ENCODE results near the gene RWDD2A. TPM values are rescaled to one million over a fixed set of nuclear protein-coding genes. Genes with fewer than 3 reads are reported as not detected.

The RWDD2A gene
- total RNA-seq, 1 donor from 2014 or later: 7.0 TPM

GRCh38 chr6:83160167-83160566, 33.0 kb upstream of the RWDD2A start:
- no peak overlapping the region for H3K27ac Mint-ChIP-seq (ENCODE audit: unreplicated experiment)
- H3K4me1 Mint-ChIP-seq (ENCODE audit: unreplicated experiment): no peaks in the 10 kb centered on the region
- H3K36me3 Mint-ChIP-seq (ENCODE audit: unreplicated experiment): peaks cover 41% of the 10 kb centered on the region
- no peak overlapping the region for H3K4me3 Mint-ChIP-seq (ENCODE audit: unreplicated experiment)
- no peaks in the 10 kb centered on the region for H3K27me3 Mint-ChIP-seq (ENCODE audit: unreplicated experiment)
- TF ChIP-seq CTCF (IDR thresholded peaks at IDR 0.05): no peak
- H3K9me3 Mint-ChIP-seq (ENCODE audit: unreplicated experiment): no peaks in the 10 kb centered on the region
- no peak for DNase-seq (ENCODE audit: extremely low spot score, unreplicated experiment)

- Mint-ChIP-seq H3K27me3 (ENCODE audit: unreplicated experiment) (no peaks in the 10 kb centered on the region), H3K4me1 (ENCODE audit: unreplicated experiment) (no peaks in the 10 kb centered on the region), H3K27ac (ENCODE audit: unreplicated experiment) (no peak overlapping the region), H3K9me3 (ENCODE audit: unreplicated experiment) (no peaks in the 10 kb centered on the region), H3K4me3 (ENCODE audit: unreplicated experiment) (no peak overlapping the region), H3K36me3 (ENCODE audit: unreplicated experiment) (peaks cover 56% of the 10 kb centered on the region)
- no peak for TF ChIP-seq CTCF (IDR thresholded peaks at IDR 0.05)
- no peak for DNase-seq (ENCODE audit: extremely low spot score, unreplicated experiment)
These were observed 25.4 kb upstream of the RWDD2A start for GRCh38 chr6:83167726-83168278.

- Mint-ChIP-seq H3K4me3 (ENCODE audit: unreplicated experiment) (no peak overlapping the region), H3K4me1 (ENCODE audit: unreplicated experiment) (no peaks in the 10 kb centered on the region), H3K27ac (ENCODE audit: unreplicated experiment) (no peak overlapping the region), H3K9me3 (ENCODE audit: unreplicated experiment) (no peaks in the 10 kb centered on the region), H3K36me3 (ENCODE audit: unreplicated experiment) (peaks cover 61% of the 10 kb centered on the region), H3K27me3 (ENCODE audit: unreplicated experiment) (no peaks in the 10 kb centered on the region)
- no peak for DNase-seq (ENCODE audit: extremely low spot score, unreplicated experiment)
- TF ChIP-seq CTCF (IDR thresholded peaks at IDR 0.05): no peak
These were observed 24.6 kb upstream of the RWDD2A start for GRCh38 chr6:83168556-83168955.

GRCh38 chr6:83169106-83169505, 24.1 kb upstream of the RWDD2A start:
- H3K27me3 Mint-ChIP-seq (ENCODE audit: unreplicated experiment): no peaks in the 10 kb centered on the region
- H3K27ac Mint-ChIP-seq (ENCODE audit: unreplicated experiment): no peak overlapping the region
- no peaks in the 10 kb centered on the region for H3K9me3 Mint-ChIP-seq (ENCODE audit: unreplicated experiment)
- H3K4me1 Mint-ChIP-seq (ENCODE audit: unreplicated experiment): no peaks in the 10 kb centered on the region
- peaks cover 62% of the 10 kb centered on the region for H3K36me3 Mint-ChIP-seq (ENCODE audit: unreplicated experiment)
- DNase-seq (ENCODE audit: extremely low spot score, unreplicated experiment): no peak
- H3K4me3 Mint-ChIP-seq (ENCODE audit: unreplicated experiment): no peak overlapping the region
- no peak for TF ChIP-seq CTCF (IDR thresholded peaks at IDR 0.05)

- no peak for TF ChIP-seq CTCF (IDR thresholded peaks at IDR 0.05)
- H3K4me1 Mint-ChIP-seq (ENCODE audit: unreplicated experiment): no peaks in the 10 kb centered on the region
- H3K9me3 Mint-ChIP-seq (ENCODE audit: unreplicated experiment): no peaks in the 10 kb centered on the region
- no peak for DNase-seq (ENCODE audit: extremely low spot score, unreplicated experiment)
- H3K36me3 Mint-ChIP-seq (ENCODE audit: unreplicated experiment): peaks cover 65% of the 10 kb centered on the region
- no peaks in the 10 kb centered on the region for H3K27me3 Mint-ChIP-seq (ENCODE audit: unreplicated experiment)
- H3K4me3 Mint-ChIP-seq (ENCODE audit: unreplicated experiment): no peak overlapping the region
- H3K27ac Mint-ChIP-seq (ENCODE audit: unreplicated experiment): no peak overlapping the region
These were observed 23.6 kb upstream of the RWDD2A start for GRCh38 chr6:83169511-83169910.

Measured in osteocyte (in vitro differentiated cells).